IPS DF 19.7 (cell line): ENCODE results near the gene TBX15.

Source experiments
- DNase-seq: peaks from one replicate; pipeline ENCODE4 v3.0.0-alpha.2; 2013; ENCODE audit warnings: low read depth, low spot score

Gene TBX15

GRCh38 chr1:118896416-118896815 lies 91.7 kb downstream of the TBX15 start:
- no peak for DNase-seq

- DNase-seq = no peak
Measured at GRCh38 chr1:118894836-118895235, 93.3 kb downstream of the TBX15 start.

- no peak for DNase-seq
Measured at GRCh38 chr1:118890851-118891384, 97.2 kb downstream of the TBX15 start.

GRCh38 chr1:118884946-118885345 lies 103.2 kb downstream of the TBX15 start:
- DNase-seq = no peak

GRCh38 chr1:118881751-118882150 lies 106.4 kb downstream of the TBX15 start:
- DNase-seq = no peak

- DNase-seq = no peak
Measured at GRCh38 chr1:118878661-118879060, 109.5 kb downstream of the TBX15 start.

GRCh38 chr1:118877668-118878396 lies 110.3 kb downstream of the TBX15 start:
- no peak for DNase-seq

GRCh38 chr1:118871582-118872171 lies 116.5 kb downstream of the TBX15 start:
- no peak for DNase-seq

GRCh38 chr1:118868387-118868786 lies 119.8 kb downstream of the TBX15 start:
- no peak for DNase-seq

GRCh38 chr1:118866330-118866729 lies 121.8 kb downstream of the TBX15 start:
- no peak for DNase-seq

- DNase-seq = no peak
Measured at GRCh38 chr1:118863688-118864087, 124.5 kb downstream of the TBX15 start.

GRCh38 chr1:118862755-118863154 lies 125.4 kb downstream of the TBX15 start:
- DNase-seq = no peak

GRCh38 chr1:118861216-118861615 lies 126.9 kb downstream of the TBX15 start:
- DNase-seq = no peak

GRCh38 chr1:118859999-118860398 lies 128.1 kb downstream of the TBX15 start:
- DNase-seq = no peak

GRCh38 chr1:118846443-118846842 lies 141.7 kb downstream of the TBX15 start:
- DNase-seq = no peak

- DNase-seq = no peak
Measured at GRCh38 chr1:118842452-118843201, 145.5 kb downstream of the TBX15 start.

GRCh38 chr1:118841521-118841920 lies 146.6 kb downstream of the TBX15 start:
- DNase-seq = no peak
